Endothelial cell of umbilical vein (primary cell): ENCODE data around the gene RAP1GAP2. TPM values are rescaled to one million over a fixed set of nuclear protein-coding genes. Genes with fewer than 3 reads are reported as not detected.

Experiments used
- BruUV-seq: library from RNA; stranded (reverse); fragments of 400-500 nt; replicated peaks from 2 replicates; lab custom pipeline; 2021; lab: Mats Ljungman, UMichigan
- CTCF ChIA-PET: fragments of 300-600, 350-600 bp; sonication (Branson Sonifier 250); formaldehyde crosslinking; loops from one replicate; lab custom pipeline; 2021; ENCODE audit warnings: antibody characterized with exemption, inconsistent platforms; lab: Charles Lee
- POLR2A ChIA-PET: fragments of 300-600, 350-600 bp; sonication (Branson Sonifier 250); formaldehyde crosslinking; loops from one replicate; lab custom pipeline; 2021; ENCODE audit warnings: antibody characterized with exemption, inconsistent platforms; lab: Charles Lee
- DNase-seq: peaks from one replicate; pipeline ENCODE4 v3.0.0-alpha.2; 2011; ENCODE audit warnings: low read depth, low spot score
- FAIRE-seq: peaks from 2 replicates; lab custom pipeline; 2011; peaks lifted over from hg19 to GRCh38; lab: Jason Lieb, UNC
- H2AFZ ChIP-seq: 2 replicates; pipeline ENCODE4 v1.6.0; 2012; ENCODE audit warnings: low read depth, low read length, control low read depth, inconsistent platforms
- H3K27ac ChIP-seq: 2 replicates; pipeline ENCODE4 v1.5.1; 2011; ENCODE audit warnings: low read depth, mild to moderate bottlenecking, control low read depth, low read length, moderate library complexity; ENCODE audit not compliant: insufficient read depth
- H3K27me3 ChIP-seq, 2 experiments: 2 replicates each; pipeline versions ENCODE4 v1.6.0 to v1.6.1; 2011; ENCODE audit warnings: low read length in 2 of 2, mixed read lengths in 1 of 2; ENCODE audit not compliant: control insufficient read depth in 2 of 2, insufficient read depth in 2 of 2
- H3K36me3 ChIP-seq, 2 experiments: 2 replicates in 1 of 2; 3 replicates in 1 of 2; pipeline ENCODE4 v1.5.1; 2011; ENCODE audit warnings: low read length in 2 of 2, mild to moderate bottlenecking in 1 of 2, moderate library complexity in 1 of 2; ENCODE audit not compliant: control insufficient read depth in 2 of 2, insufficient read depth in 2 of 2; ENCODE audit errors: extremely low read depth in 1 of 2
- H3K4me1 ChIP-seq: 3 replicates; pipeline ENCODE4 v1.5.1; 2011; ENCODE audit warnings: mild to moderate bottlenecking, low read length; ENCODE audit not compliant: control insufficient read depth, insufficient read depth; ENCODE audit errors: extremely low read depth
- H3K4me2 ChIP-seq: 2 replicates; pipeline ENCODE4 v1.6.1; 2011; ENCODE audit warnings: low read length, control low read depth, mixed read lengths; ENCODE audit not compliant: insufficient read depth
- H3K4me3 ChIP-seq, 3 experiments: fragments of 200-600 bp in 1 of 3; sonication (generic), shearing (Covaris generic) in 1 of 3; replicated peaks in 1 of 3; 2 replicates each; pipeline ENCODE4 v1.5.1; 2011 to 2016; ENCODE audit warnings: control low read depth in 3 of 3, low read length in 3 of 3, mild to moderate bottlenecking in 2 of 3, inconsistent platforms in 1 of 3, low read depth in 1 of 3, moderate library complexity in 1 of 3; ENCODE audit not compliant: insufficient read depth in 1 of 3
- H3K79me2 ChIP-seq: 2 replicates; pipeline ENCODE4 v1.6.0; 2012; ENCODE audit warnings: low read length, inconsistent platforms; ENCODE audit not compliant: control insufficient read depth, insufficient read depth
- H3K9ac ChIP-seq: replicated peaks from 2 replicates; pipeline ENCODE3; 2011; ENCODE audit warnings: low read length, control low read depth; ENCODE audit not compliant: insufficient read depth; ENCODE audit errors: extremely low read depth
- H3K9me1 ChIP-seq: replicated peaks from 3 replicates; pipeline ENCODE4 v1.6.0; 2011; ENCODE audit warnings: mild to moderate bottlenecking, low read length; ENCODE audit not compliant: control insufficient read depth, insufficient read depth; ENCODE audit errors: extremely low read depth
- H3K9me3 ChIP-seq: replicated peaks from 2 replicates; pipeline ENCODE4 v1.5.1; 2012; ENCODE audit warnings: low read length, inconsistent platforms; ENCODE audit not compliant: control insufficient read depth, insufficient read depth
- H4K20me1 ChIP-seq: replicated peaks from 2 replicates; pipeline ENCODE3; 2011; ENCODE audit warnings: mild to moderate bottlenecking, low read length; ENCODE audit not compliant: control insufficient read depth, insufficient read depth; ENCODE audit errors: extremely low read depth
- EZH2 ChIP-seq: IDR thresholded peaks from 2 replicates; pipeline ENCODE4 v1.6.1; 2012; ENCODE audit warnings: borderline replicate concordance, low read depth, mild to moderate bottlenecking, moderate library complexity, low read length, inconsistent platforms; ENCODE audit not compliant: severe bottlenecking
- FOS ChIP-seq: IDR thresholded peaks from 2 replicates; pipeline ENCODE4 v1.6.1; 2011; ENCODE audit warnings: mild to moderate bottlenecking, low read length, moderate library complexity, borderline replicate concordance; ENCODE audit not compliant: insufficient read depth
- GATA2 ChIP-seq: IDR thresholded peaks from 2 replicates; pipeline ENCODE4 v1.7.0; 2011; ENCODE audit warnings: low read depth, mild to moderate bottlenecking, moderate library complexity, mixed read lengths, low read length; ENCODE audit not compliant: insufficient read length, insufficient read depth
- JUN ChIP-seq: IDR thresholded peaks from 2 replicates; pipeline ENCODE4 v1.6.1; 2011; ENCODE audit warnings: borderline replicate concordance, low read depth; ENCODE audit not compliant: insufficient read length, insufficient read depth
- MYC ChIP-seq: IDR thresholded peaks from one replicate; pipeline ENCODE4 v1.6.1; 2011; ENCODE audit warnings: mild to moderate bottlenecking, low read depth, low read length
- POLR2A ChIP-seq: IDR thresholded peaks from 2 replicates; pipeline ENCODE4 v1.6.1; 2012; ENCODE audit warnings: low read depth, mild to moderate bottlenecking, control low read depth, low read length
- POLR2AphosphoS5 ChIP-seq: IDR thresholded peaks from 2 replicates; pipeline ENCODE4 v1.6.1; 2012; ENCODE audit warnings: low read depth, mild to moderate bottlenecking, control low read depth, low read length, moderate library complexity; ENCODE audit not compliant: insufficient read depth
- dilution Hi-C: fragments of 300-500 bp; cut with MboI; formaldehyde crosslinking; loops from one replicate; pipeline ENCODE4 v1.15.0; 2019; ENCODE audit warnings: low sequenced_read_pairs; ENCODE audit not compliant: extremely low pct_ligation_motif_present
- intact Hi-C: fragments of 100-400 bp; cut with micrococcal nuclease; formaldehyde crosslinking; loops from one replicate; pipeline ENCODE4 v1.10.0; 2022
- polyA plus RNA-seq, 4 experiments: library from polyadenylated mRNA; depleted of rRNA in 3 of 4; stranded (reverse) in 3 of 4; unstranded in 1 of 4; fragments of >200 nt; gene quantifications; 2 replicates each; pipeline versions ENCODE4 v1.2.1 to v1.2.3, GENCODE V29; 2011 to 2012; ENCODE audit warnings: missing spikeins in 1 of 4
- total RNA-seq: library from RNA; stranded (reverse); gene quantifications from 2 replicates; pipeline ENCODE4 v1.2.3, GENCODE V29; 2021
- TF ChIP-seq, protein P1 (sequence below), 2 donors: IDR thresholded peaks; 1 replicate in 1 of 2; 2 replicates in 1 of 2; pipeline ENCODE4 v1.5.1; 2011; ENCODE audit warnings: low read length in 2 of 2, mild to moderate bottlenecking in 2 of 2, moderate library complexity in 2 of 2, control low read depth in 1 of 2, inconsistent platforms in 1 of 2, low read depth in 1 of 2; ENCODE audit not compliant: insufficient read depth in 1 of 2; ENCODE audit errors: extremely low read depth in 1 of 2
- TF ChIP-seq, protein P2 (sequence below): IDR thresholded peaks from 2 replicates; pipeline ENCODE4 v1.6.1; 2011; ENCODE audit not compliant: insufficient read depth, insufficient read length

Gene RAP1GAP2
- total and polyA plus RNA-seq, 2 donors (not counting 3 experiments of a cell fraction or from before 2014, with no cell fraction given): 1.4 to 3.6 TPM

DNA sequence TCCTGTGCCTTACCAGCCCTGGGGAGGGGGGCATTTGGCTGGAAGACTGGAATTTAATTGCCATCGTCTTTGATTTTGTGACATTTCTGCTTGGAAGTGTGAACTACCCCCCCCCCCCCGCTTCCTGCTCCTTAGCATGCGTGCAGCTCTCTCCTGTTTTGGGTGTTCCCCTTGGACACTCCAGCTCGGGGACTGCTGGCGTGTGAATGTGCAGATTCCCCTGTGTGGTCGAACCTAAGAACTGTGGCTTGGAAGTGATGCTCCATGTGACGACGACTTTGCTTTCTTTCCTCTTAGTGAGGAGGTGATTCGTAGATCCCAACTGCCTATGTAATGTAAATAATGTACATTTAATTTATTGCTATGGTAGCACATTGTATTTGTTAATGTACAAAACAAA is 241.0 kb downstream of the RAP1GAP2 start:
- H3K9ac ChIP-seq: no peak overlapping the region
- H4K20me1 ChIP-seq: no peaks in the 10 kb centered on the region
- no peak for DNase-seq
- ChIA-PET POLR2A (no interaction called here), CTCF (no interaction called here)
- H3K4me2 ChIP-seq: no peak overlapping the region
- no peaks in the 10 kb centered on the region for H3K79me2 ChIP-seq
- intact Hi-C loops (no loop called here), dilution Hi-C loops (no loop called here)
- no peak overlapping the region for H2AFZ ChIP-seq
- H3K36me3 ChIP-seq: no peaks in the 10 kb centered on the region
- H3K27me3 ChIP-seq: peaks cover 2 to 7% of the 10 kb centered on the region in 2 experiments
- H3K4me3 ChIP-seq: no peak overlapping the region
- BruUV-seq: no TSS peak
- no peaks in the 10 kb centered on the region for H3K9me3 ChIP-seq
- H3K27ac ChIP-seq: no peak overlapping the region
- no peak for FAIRE-seq
- TF ChIP-seq, protein P1, sequence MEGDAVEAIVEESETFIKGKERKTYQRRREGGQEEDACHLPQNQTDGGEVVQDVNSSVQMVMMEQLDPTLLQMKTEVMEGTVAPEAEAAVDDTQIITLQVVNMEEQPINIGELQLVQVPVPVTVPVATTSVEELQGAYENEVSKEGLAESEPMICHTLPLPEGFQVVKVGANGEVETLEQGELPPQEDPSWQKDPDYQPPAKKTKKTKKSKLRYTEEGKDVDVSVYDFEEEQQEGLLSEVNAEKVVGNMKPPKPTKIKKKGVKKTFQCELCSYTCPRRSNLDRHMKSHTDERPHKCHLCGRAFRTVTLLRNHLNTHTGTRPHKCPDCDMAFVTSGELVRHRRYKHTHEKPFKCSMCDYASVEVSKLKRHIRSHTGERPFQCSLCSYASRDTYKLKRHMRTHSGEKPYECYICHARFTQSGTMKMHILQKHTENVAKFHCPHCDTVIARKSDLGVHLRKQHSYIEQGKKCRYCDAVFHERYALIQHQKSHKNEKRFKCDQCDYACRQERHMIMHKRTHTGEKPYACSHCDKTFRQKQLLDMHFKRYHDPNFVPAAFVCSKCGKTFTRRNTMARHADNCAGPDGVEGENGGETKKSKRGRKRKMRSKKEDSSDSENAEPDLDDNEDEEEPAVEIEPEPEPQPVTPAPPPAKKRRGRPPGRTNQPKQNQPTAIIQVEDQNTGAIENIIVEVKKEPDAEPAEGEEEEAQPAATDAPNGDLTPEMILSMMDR (IDR thresholded peaks at IDR 0.05; ENCODE audit: extremely low read depth in 1 of 2, insufficient read depth in 1 of 2, low read depth in 1 of 2, low read length in 2 of 2): no peak
- TF ChIP-seq POLR2A: no peak
- TF ChIP-seq GATA2: no peak
- TF ChIP-seq, protein P2, sequence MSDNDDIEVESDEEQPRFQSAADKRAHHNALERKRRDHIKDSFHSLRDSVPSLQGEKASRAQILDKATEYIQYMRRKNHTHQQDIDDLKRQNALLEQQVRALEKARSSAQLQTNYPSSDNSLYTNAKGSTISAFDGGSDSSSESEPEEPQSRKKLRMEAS: no peak
- no peak for TF ChIP-seq FOS
- no peak for TF ChIP-seq POLR2AphosphoS5
- no peak for TF ChIP-seq MYC
- no peak for TF ChIP-seq JUN
- no peak for TF ChIP-seq EZH2
- no peaks in the 10 kb centered on the region for H3K9me1 ChIP-seq
- H3K4me1 ChIP-seq: no peaks in the 10 kb centered on the region
